K562 (cell line): ENCODE data around the gene ACBD6. TPM values are rescaled to one million over a fixed set of nuclear protein-coding genes. Genes with fewer than 3 reads are reported as not detected.

ENCODE experiments used
- ATAC-seq: fragments of 200-7000 bp; cut with Tn5 transposase; 3 replicates; pipeline ENCODE4 v1.9.1; 2020; ENCODE audit warnings: moderate library complexity
- BruUV-seq: library from RNA; stranded (reverse); fragments of 400-500 nt; replicated peaks from 2 replicates; lab custom pipeline; 2021; lab: Mats Ljungman, UMichigan
- CTCF ChIA-PET: fragments of 300-600 bp; formaldehyde crosslinking; extraction: SDS; loops from one replicate; lab custom pipeline; 2021; ENCODE audit warnings: low intra/inter-chr PET ratio; lab: Yijun Ruan, JAX
- POLR2A ChIA-PET: fragments of 300-600, 350-650 bp; sonication (Branson Sonifier 250); formaldehyde crosslinking; extraction: SDS; loops from one replicate; lab custom pipeline; 2021; ENCODE audit warnings: antibody characterized with exemption, inconsistent platforms; lab: Yijun Ruan, JAX
- DNase-seq, 4 experiments: peaks; one replicate each; pipeline versions ENCODE4 v3.0.0 to v3.0.0-alpha.2; 2011 to 2018; ENCODE audit warnings: low spot score in 3 of 4, mixed read lengths in 3 of 4; ENCODE audit errors: extremely low read depth in 1 of 4
- FAIRE-seq: peaks from 2 replicates; lab custom pipeline; 2011; peaks lifted over from hg19 to GRCh38; lab: Jason Lieb, UNC
- H2AFZ ChIP-seq: 2 replicates; pipeline ENCODE4 v1.6.0; 2011; ENCODE audit warnings: low read depth, low read length, control low read depth, inconsistent platforms
- H3K27ac ChIP-seq: fragments of 200-600 bp; 3 replicates; pipeline ENCODE4 v1.8.0; 2011; ENCODE audit warnings: low read depth, mild to moderate bottlenecking, control low read depth, inconsistent platforms, low read length, moderate library complexity, mixed read lengths; ENCODE audit errors: extremely low read depth
- H3K27me3 ChIP-seq, 2 experiments: fragments of 300-600 bp in 1 of 2; 2 replicates in 1 of 2; 3 replicates in 1 of 2; pipeline versions ENCODE4 v1.6.0 to v1.8.0; 2011; ENCODE audit warnings: inconsistent platforms in 2 of 2, low read length in 2 of 2, mild to moderate bottlenecking in 1 of 2, mixed read lengths in 1 of 2, moderate library complexity in 1 of 2; ENCODE audit not compliant: control insufficient read depth in 2 of 2, insufficient read depth in 2 of 2
- H3K36me3 ChIP-seq: fragments of 300-600 bp; 3 replicates; pipeline ENCODE4 v1.8.0; 2011; ENCODE audit warnings: mild to moderate bottlenecking, low read length, inconsistent platforms; ENCODE audit not compliant: control insufficient read depth, insufficient read depth
- H3K4me1 ChIP-seq, 2 experiments: fragments of 200-600 bp in 1 of 2; replicated peaks in 1 of 2; 2 replicates in 1 of 2; 3 replicates in 1 of 2; pipeline versions ENCODE4 v1.5.1 to v1.8.0; 2011; ENCODE audit warnings: inconsistent platforms in 2 of 2, low read length in 2 of 2, mild to moderate bottlenecking in 1 of 2, mixed read lengths in 1 of 2, moderate library complexity in 1 of 2; ENCODE audit not compliant: control insufficient read depth in 2 of 2, insufficient read depth in 2 of 2
- H3K4me2 ChIP-seq: 2 replicates; pipeline ENCODE4 v1.6.1; 2011; ENCODE audit warnings: low read length, control low read depth, inconsistent platforms, mixed read lengths; ENCODE audit not compliant: insufficient read depth
- H3K4me3 ChIP-seq: fragments of 200-600 bp; sonication (generic), shearing (Covaris generic); 2 replicates; pipeline ENCODE4 v1.5.1; 2016; ENCODE audit warnings: control low read depth, inconsistent platforms
- H3K79me2 ChIP-seq: fragments of 200-600 bp; 3 replicates; pipeline ENCODE4 v1.8.0; 2011; ENCODE audit warnings: low read length, inconsistent platforms; ENCODE audit not compliant: control insufficient read depth, insufficient read depth
- H3K9ac ChIP-seq, 2 experiments: 2 replicates each; pipeline versions ENCODE4 v1.6.0 to v1.6.1; 2011; ENCODE audit warnings: low read depth in 2 of 2, low read length in 2 of 2, control low read depth in 1 of 2, inconsistent platforms in 1 of 2, mild to moderate bottlenecking in 1 of 2, mixed read lengths in 1 of 2; ENCODE audit not compliant: insufficient read depth in 1 of 2
- H3K9me1 ChIP-seq: one replicate; pipeline ENCODE4 v1.6.0; 2011; ENCODE audit warnings: inconsistent platforms, mild to moderate bottlenecking, low read length, moderate library complexity; ENCODE audit not compliant: control insufficient read depth, insufficient read depth
- H3K9me3 ChIP-seq: replicated peaks from 2 replicates; pipeline ENCODE4 v1.5.1; 2011; ENCODE audit warnings: low read depth, low read length, inconsistent platforms; ENCODE audit not compliant: control insufficient read depth, insufficient read depth
- H4K20me1 ChIP-seq: replicated peaks from 2 replicates; pipeline ENCODE4 v1.6.1; 2011; ENCODE audit warnings: low read length, inconsistent platforms, mixed read lengths; ENCODE audit not compliant: control insufficient read depth, insufficient read depth
- CBX2 ChIP-seq: fragments of 200-600 bp; sonication (generic); IDR thresholded peaks from one replicate; pipeline ENCODE4 v1.6.1; 2012; ENCODE audit warnings: mild to moderate bottlenecking, low read length, inconsistent platforms; ENCODE audit not compliant: insufficient read depth, poor library complexity, severe bottlenecking
- ELK3 ChIP-seq: fragments of 450-650 bp; formaldehyde crosslinking; IDR thresholded peaks from 2 replicates; pipeline ENCODE4 v1.4.0; 2020; ENCODE audit warnings: mild to moderate bottlenecking
- KDM4B ChIP-seq, 2 experiments: fragments of 450-650 bp in 1 of 2; sonication (generic) in 1 of 2; IDR thresholded peaks; 2 replicates each; pipeline ENCODE4 v1.6.1; 2016 to 2017; ENCODE audit warnings: borderline replicate concordance in 2 of 2, antibody characterized with exemption in 1 of 2, low read depth in 1 of 2, mild to moderate bottlenecking in 1 of 2
- PHTF2 ChIP-seq: fragments of 250-450 bp; sonication (Bioruptor Pico); IDR thresholded peaks from 2 replicates; pipeline ENCODE4 v1.5.0; 2021; ENCODE audit warnings: mild to moderate bottlenecking
- ZBTB43 ChIP-seq: sonication (generic); formaldehyde crosslinking; IDR thresholded peaks from 2 replicates; pipeline ENCODE4 v1.8.0; 2023; ENCODE audit warnings: mild to moderate bottlenecking, missing genetic modification reagents
- ZBTB49 ChIP-seq: sonication (generic); formaldehyde crosslinking; IDR thresholded peaks from 2 replicates; pipeline ENCODE4 v1.8.0; 2022; ENCODE audit warnings: missing genetic modification reagents, mild to moderate bottlenecking, borderline replicate concordance
- ZNF444 ChIP-seq: fragments of 250-450 bp; sonication (Bioruptor Pico); IDR thresholded peaks from 2 replicates; pipeline ENCODE4 v1.4.0; 2020; ENCODE audit warnings: mild to moderate bottlenecking, moderate library complexity
- WGBS: fragments of 100-300 bp; shearing (Covaris generic); methylation state at CpG from one replicate; pipeline ENCODE4 v1.1.6; 2016; ENCODE audit warnings: low coverage, mixed read lengths; ENCODE audit not compliant: insufficient coverage; ENCODE audit errors: missing lambda C conversion rate; 5-methylcytosine and 5-hydroxymethylcytosine counted together
- in situ Hi-C: fragments of 300-500 bp; cut with MboI; formaldehyde crosslinking; loops from 4 replicates; pipeline ENCODE4 v1.15.0; 2018; ENCODE audit warnings: inconsistent platforms, mixed read lengths
- intact Hi-C: fragments of 100-400 bp; cut with micrococcal nuclease; formaldehyde crosslinking; loops from 2 replicates; pipeline ENCODE4 v1.14.2; 2022
- polyA plus RNA-seq, 8 experiments: library from polyadenylated mRNA; depleted of rRNA in 4 of 8; stranded (reverse) in 5 of 8; unstranded in 3 of 8; fragments of >200 nt; fragmentation: Nextera tagmentation in 2 of 8; fragmentation: Illumina TruSeq in 1 of 8; extraction: Ambion mirVana in 2 of 8; extraction: Trizol in 1 of 8; gene quantifications; 2 replicates each; pipeline versions ENCODE4 v1.2.1 to v1.2.3, GENCODE V29; 2011 to 2014; ENCODE audit warnings: inconsistent platforms in 1 of 8, missing spikeins in 1 of 8
- total RNA-seq, 7 experiments: library from RNA; depleted of rRNA in 6 of 7; stranded (reverse); fragments of >200 nt in 6 of 7; fragmentation: Illumina TruSeq in 2 of 7; extraction: Trizol in 2 of 7; gene quantifications; 2 replicates each; pipeline versions ENCODE4 v1.2.1 to v1.2.3, GENCODE V29; 2011 to 2021; ENCODE audit warnings: low replicate concordance in 1 of 7

Gene ACBD6
- total and polyA plus RNA-seq, 9 of the 15 experiments (the other 6 are each of a cell fraction or from before 2014, with no cell fraction given): 16.9 to 107 (median 77.7) TPM

GRCh38 chr1:180274221-180274620 is 228.2 kb downstream of the ACBD6 start (continued):
- TF ChIP-seq ZBTB43 (CRISPR knock-in tag) (no peak), KDM4B (IDR thresholded peaks at IDR 0.05; ENCODE audit: borderline replicate concordance in 2 of 2, low read depth in 1 of 2) (no peak), ELK3 (no peak), CBX2 (no peak), ZNF444 (CRISPR knock-in tag) (no peak)

- Histone ChIP-seq H3K9ac (no peak overlapping the region), H2AFZ (no peak overlapping the region), H3K4me3 (no peak overlapping the region), H3K27ac (no peak overlapping the region), H3K9me1 (peaks cover 8% of the 10 kb centered on the region), H3K79me2 (no peaks in the 10 kb centered on the region), H3K9me3 (no peaks in the 10 kb centered on the region), H3K4me2 (no peak overlapping the region), H3K27me3 (no peaks in the 10 kb centered on the region), H3K4me1 (peaks cover 13 to 16% of the 10 kb centered on the region in 2 experiments), H4K20me1 (no peaks in the 10 kb centered on the region), H3K36me3 (peaks cover 18% of the 10 kb centered on the region; the same call in 2 of the 3 replicates)
- WGBS: 67% methylated on average over 2 of the region's 2 CpGs
- POLR2A ChIA-PET: interaction anchor here (0.6 to 5.1 kb wide), 4 partner anchors 12 to 210 kb away, joined by 3 to 17 read pairs (median 8); no protein-coding TSS in a partner anchor
- in situ Hi-C loops (loop anchor here (25.0 kb wide), 1 partner anchor 889 kb away; no protein-coding TSS in a partner anchor), intact Hi-C loops (no loop called here)
- CTCF ChIA-PET: interaction anchor here (0.6 kb wide), 1 partner anchor 146 kb away, joined by 3 read pairs; no protein-coding TSS in a partner anchor
- TF ChIP-seq PHTF2 (no peak), ZBTB49 (CRISPR knock-in tag) (no peak)
- FAIRE-seq (no peak), DNase-seq (no peak), ATAC-seq (no peak)
- BruUV-seq: no TSS peak
Measured at GRCh38 chr1:180273066-180273465, 229.3 kb downstream of the ACBD6 start.
